Muscle layer of colon (tissue), 2 donors: ENCODE data around the gene TAF12.
"Not testable (repeated sequence)": the region's sequence is repeated elsewhere in the genome, so short reads cannot be mapped to it uniquely, and the experiment has no call there.

ENCODE experiments used
- H3K27ac ChIP-seq: one replicate; pipeline ENCODE4 v1.7.0; 2013; ENCODE audit warnings: low read depth, mild to moderate bottlenecking, low read length, moderate library complexity
- H3K27me3 ChIP-seq, 2 donors: one replicate each; pipeline ENCODE4 v1.7.0; 2013; ENCODE audit warnings: low read length in 2 of 2, mild to moderate bottlenecking in 2 of 2; ENCODE audit not compliant: insufficient read depth in 2 of 2, control insufficient read depth in 1 of 2
- H3K36me3 ChIP-seq: one replicate; pipeline ENCODE4 v1.7.0; 2013; ENCODE audit warnings: mild to moderate bottlenecking, low read length; ENCODE audit not compliant: insufficient read depth
- H3K4me1 ChIP-seq: one replicate; pipeline ENCODE4 v1.7.0; 2013; ENCODE audit warnings: mild to moderate bottlenecking, low read length; ENCODE audit not compliant: insufficient read depth
- H3K4me3 ChIP-seq, 2 donors: one replicate each; pipeline ENCODE4 v1.7.0; 2013; ENCODE audit warnings: low read length in 2 of 2, low read depth in 1 of 2, mild to moderate bottlenecking in 1 of 2, moderate library complexity in 1 of 2
- H3K9ac ChIP-seq: one replicate; pipeline ENCODE4 v1.7.0; 2013; ENCODE audit warnings: low read length
- H3K9me3 ChIP-seq: one replicate; pipeline ENCODE4 v1.7.0; 2013; ENCODE audit warnings: mild to moderate bottlenecking, low read length
- donor health status: abdominal sarcoma.
- donor health status: Adenocarcinoma of cecum.

Gene TAF12

GRCh38 chr1:28577738-28578536 lies 64.9 kb downstream of the TAF12 start:
- Histone ChIP-seq H3K27me3 (no peaks in the 10 kb centered on the region), H3K27ac (no peak overlapping the region), H3K36me3 (peaks cover 40% of the 10 kb centered on the region), H3K9me3 (no peaks in the 10 kb centered on the region), H3K4me1 (peaks cover 21% of the 10 kb centered on the region), H3K9ac (no peak overlapping the region), H3K4me3 (no peak overlapping the region)

GRCh38 chr1:28577052-28577678 lies 65.7 kb downstream of the TAF12 start:
- Histone ChIP-seq H3K4me1 (peaks cover 21% of the 10 kb centered on the region), H3K4me3 (no peak overlapping the region), H3K27ac (no peak overlapping the region), H3K9me3 (no peaks in the 10 kb centered on the region), H3K9ac (no peak overlapping the region), H3K27me3 (no peaks in the 10 kb centered on the region), H3K36me3 (peaks cover 40% of the 10 kb centered on the region)

GRCh38 chr1:28573564-28573963 lies 69.3 kb downstream of the TAF12 start:
- no peak overlapping the region for H3K4me3 ChIP-seq

GRCh38 chr1:28572891-28573290 lies 70.0 kb downstream of the TAF12 start:
- H3K4me3 ChIP-seq, H3K4me1 ChIP-seq, H3K9ac ChIP-seq, H3K9me3 ChIP-seq, H3K27me3 ChIP-seq, H3K27ac ChIP-seq: not testable (repeated sequence)
- peaks cover 35% of the 10 kb centered on the region for H3K36me3 ChIP-seq

More at GRCh38 chr1:28573564-28573963, 69.3 kb downstream of the TAF12 start:
- Histone ChIP-seq H3K9ac (no peak overlapping the region), H3K27ac (no peak overlapping the region), H3K36me3 (peaks cover 35% of the 10 kb centered on the region), H3K9me3 (no peaks in the 10 kb centered on the region), H3K27me3 (no peaks in the 10 kb centered on the region), H3K4me1 (no peaks in the 10 kb centered on the region)

- Histone ChIP-seq H3K27me3 (no peaks in the 10 kb centered on the region), H3K36me3 (peaks cover 35% of the 10 kb centered on the region), H3K4me3 (no peak overlapping the region), H3K9me3 (no peaks in the 10 kb centered on the region), H3K4me1 (no peaks in the 10 kb centered on the region), H3K27ac (no peak overlapping the region), H3K9ac (no peak overlapping the region)
Observed at GRCh38 chr1:28571911-28572310, 71.0 kb downstream of the TAF12 start.

GRCh38 chr1:28566931-28567330 lies 75.9 kb downstream of the TAF12 start:
- no peak overlapping the region for H3K4me3 ChIP-seq
- no peaks in the 10 kb centered on the region for H3K9me3 ChIP-seq
- H3K27me3 ChIP-seq: no peaks in the 10 kb centered on the region
- H3K27ac ChIP-seq: no peak overlapping the region
- H3K36me3 ChIP-seq: peaks cover 55% of the 10 kb centered on the region
- no peaks in the 10 kb centered on the region for H3K4me1 ChIP-seq
- H3K9ac ChIP-seq: no peak overlapping the region

GRCh38 chr1:28565726-28566125 lies 77.1 kb downstream of the TAF12 start:
- Histone ChIP-seq H3K9me3 (no peaks in the 10 kb centered on the region), H3K36me3 (peaks cover 61% of the 10 kb centered on the region), H3K9ac (no peak overlapping the region), H3K27ac (no peak overlapping the region), H3K27me3 (no peaks in the 10 kb centered on the region), H3K4me1 (no peaks in the 10 kb centered on the region), H3K4me3 (no peak overlapping the region)

- Histone ChIP-seq H3K9ac (no peak overlapping the region), H3K9me3 (no peaks in the 10 kb centered on the region), H3K27ac (no peak overlapping the region), H3K4me3 (no peak overlapping the region), H3K36me3 (peaks cover 62% of the 10 kb centered on the region), H3K27me3 (no peaks in the 10 kb centered on the region), H3K4me1 (no peaks in the 10 kb centered on the region)
Observed at GRCh38 chr1:28565040-28565439, 77.8 kb downstream of the TAF12 start.

- Histone ChIP-seq H3K9me3 (no peaks in the 10 kb centered on the region), H3K27ac (no peak overlapping the region), H3K36me3 (peaks cover 68% of the 10 kb centered on the region), H3K9ac (no peak overlapping the region), H3K4me3 (no peak overlapping the region), H3K27me3 (no peaks in the 10 kb centered on the region), H3K4me1 (no peaks in the 10 kb centered on the region)
Observed at GRCh38 chr1:28564310-28564709, 78.6 kb downstream of the TAF12 start.

- Histone ChIP-seq H3K36me3 (peaks cover 46% of the 10 kb centered on the region), H3K4me1 (no peaks in the 10 kb centered on the region), H3K9ac (no peak overlapping the region), H3K27me3 (no peaks in the 10 kb centered on the region), H3K4me3 (no peak overlapping the region), H3K9me3 (no peaks in the 10 kb centered on the region), H3K27ac (no peak overlapping the region)
Observed at GRCh38 chr1:28560886-28561285, 82.0 kb downstream of the TAF12 start.
